Natural killer cell (primary cell): Measurements from ENCODE around the gene SORCS2. TPM values are rescaled to one million over a fixed set of nuclear protein-coding genes. Genes with fewer than 3 reads are reported as not detected.

Experiments
- ATAC-seq, 3 donors: fragments of 150-1000 bp in 2 of 3; fragments of 200-7000 bp in 1 of 3; cut with Tn5 transposase; 1 replicate in 1 of 3; 2 replicates in 2 of 3; pipeline ENCODE4 v1.10.0; 2021; ENCODE audit warnings: mild to moderate bottlenecking in 2 of 3, moderate library complexity in 2 of 3
- DNase-seq, 2 donors: peaks; one replicate each; pipeline versions ENCODE4 v3.0.0 to v3.0.0-alpha.2; 2013 to 2021; ENCODE audit warnings: mixed read lengths in 1 of 2
- H3K27ac ChIP-seq: one replicate; pipeline ENCODE4 v1.5.1; 2013; ENCODE audit warnings: mild to moderate bottlenecking, low read length
- H3K27me3 ChIP-seq: one replicate; pipeline ENCODE4 v1.6.1; 2013; ENCODE audit warnings: low read length; ENCODE audit not compliant: control insufficient read depth, insufficient read depth
- H3K36me3 ChIP-seq: one replicate; pipeline ENCODE4 v1.6.1; 2013; ENCODE audit warnings: low read length; ENCODE audit not compliant: control insufficient read depth, insufficient read depth
- H3K4me1 ChIP-seq: one replicate; pipeline ENCODE4 v1.6.1; 2013; ENCODE audit warnings: low read length; ENCODE audit not compliant: control insufficient read depth, insufficient read depth
- H3K4me3 ChIP-seq: one replicate; pipeline ENCODE4 v1.5.1; 2013; ENCODE audit warnings: low read length
- H3K9me3 ChIP-seq: one replicate; pipeline ENCODE4 v1.6.1; 2013; ENCODE audit warnings: low read length; ENCODE audit not compliant: control insufficient read depth, insufficient read depth
- H3K27ac Mint-ChIP-seq, 2 donors: one replicate each; pipeline ENCODE4 v1.8.0; 2022; ENCODE audit warnings: mild to moderate bottlenecking in 2 of 2, mixed read lengths in 2 of 2, moderate library complexity in 1 of 2
- H3K27me3 Mint-ChIP-seq, 2 donors: one replicate each; pipeline ENCODE4 v1.8.0; 2022; ENCODE audit warnings: low read depth in 2 of 2, mixed read lengths in 2 of 2
- H3K36me3 Mint-ChIP-seq: one replicate; pipeline ENCODE4 v1.8.0; 2022; ENCODE audit warnings: mixed read lengths
- H3K4me1 Mint-ChIP-seq, 2 donors: one replicate each; pipeline ENCODE4 v1.8.0; 2022; ENCODE audit warnings: mixed read lengths in 2 of 2
- H3K4me3 Mint-ChIP-seq: one replicate; pipeline ENCODE4 v1.8.0; 2022; ENCODE audit warnings: mild to moderate bottlenecking, moderate library complexity, mixed read lengths
- H3K9me3 Mint-ChIP-seq, 2 donors: one replicate each; pipeline ENCODE4 v1.8.0; 2022; ENCODE audit warnings: mixed read lengths in 2 of 2
- CTCF ChIP-seq: fragments of 200-600 bp; IDR thresholded peaks from one replicate; pipeline ENCODE4 v1.8.0; 2022; ENCODE audit warnings: antibody characterized with exemption
- WGBS: methylation state at CpG from one replicate; pipeline ENCODE4 v1.1.7; 2013; ENCODE audit warnings: missing lambda C conversion rate; ENCODE audit not compliant: insufficient coverage; 5-methylcytosine and 5-hydroxymethylcytosine counted together
- intact Hi-C: fragments of 100-400 bp; cut with micrococcal nuclease; formaldehyde crosslinking; loops from one replicate; pipeline ENCODE4 v1.14.2; 2022
- total RNA-seq, 4 donors: library from RNA; stranded (reverse); fragments of 120-200 nt in 1 of 4; gene quantifications; one replicate each; pipeline versions ENCODE4 v1.2.3 to v1.2.4, GENCODE V29; 2013 to 2022

SORCS2 gene
- total RNA-seq, 3 donors from 2014 or later (not counting 1 experiment from before 2014, with no cell fraction given): 1.2 to 2.5 (median 1.4) TPM

- Mint-ChIP-seq H3K27ac (no peak overlapping the region), H3K36me3 (no peaks in the 10 kb centered on the region), H3K27me3 (peaks cover 8 to 19% of the 10 kb centered on the region in 2 donors), H3K9me3 (no peaks in the 10 kb centered on the region), H3K4me1 (peaks cover 0 to 7% of the 10 kb centered on the region in 2 donors), H3K4me3 (no peak overlapping the region)
- Histone ChIP-seq H3K27ac (no peak overlapping the region), H3K4me3 (no peak overlapping the region), H3K9me3 (no peaks in the 10 kb centered on the region), H3K4me1 (no peaks in the 10 kb centered on the region), H3K36me3 (no peaks in the 10 kb centered on the region), H3K27me3 (no peaks in the 10 kb centered on the region)
- DNase-seq (no peak), ATAC-seq (no peak)
- intact Hi-C loops: no loop called here
- no peak for TF ChIP-seq CTCF
- 82% methylated on average over 9 of the region's 9 CpGs for WGBS
Measured at GRCh38 chr4:7222521-7222920, 30.2 kb downstream of the SORCS2 start.

DNA sequence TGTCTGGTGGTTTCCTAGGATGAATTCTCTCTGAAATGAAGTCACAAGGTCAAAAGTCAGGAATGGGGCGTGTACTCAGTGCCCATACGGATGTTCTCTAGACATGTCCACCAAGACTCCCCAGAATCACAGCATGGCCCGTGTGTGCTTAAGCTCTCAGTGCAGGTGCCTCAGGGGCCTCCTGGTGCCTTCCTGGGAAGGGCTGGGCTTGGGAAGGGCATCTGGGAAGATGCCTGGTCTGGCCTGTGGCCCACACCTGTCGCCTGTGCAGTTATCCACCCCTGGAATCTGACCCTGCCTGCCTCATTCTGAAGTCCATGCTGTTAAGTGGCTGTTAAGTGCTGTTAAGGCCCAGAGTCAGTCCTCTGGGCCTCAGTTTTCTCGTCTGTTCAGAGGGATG, 31.2 kb downstream of the SORCS2 start:
- H3K27me3 Mint-ChIP-seq: peaks cover 12 to 18% of the 10 kb centered on the region in 2 donors
- 69% methylated on average over 5 of the region's 5 CpGs for WGBS
- no peak overlapping the region for H3K4me3 ChIP-seq
- H3K4me3 Mint-ChIP-seq: no peak overlapping the region
- H3K4me1 ChIP-seq: no peaks in the 10 kb centered on the region
- no peaks in the 10 kb centered on the region for H3K36me3 Mint-ChIP-seq
- no peak for TF ChIP-seq CTCF
- H3K9me3 ChIP-seq: no peaks in the 10 kb centered on the region
- DNase-seq: no peak
- no peaks in the 10 kb centered on the region for H3K36me3 ChIP-seq
- H3K9me3 Mint-ChIP-seq: no peaks in the 10 kb centered on the region
- no peak overlapping the region for H3K27ac Mint-ChIP-seq
- no peak for ATAC-seq
- H3K4me1 Mint-ChIP-seq: peaks cover 0 to 7% of the 10 kb centered on the region in 2 donors
- intact Hi-C loops: no loop called here
- H3K27me3 ChIP-seq: no peaks in the 10 kb centered on the region
- no peak overlapping the region for H3K27ac ChIP-seq

DNA sequence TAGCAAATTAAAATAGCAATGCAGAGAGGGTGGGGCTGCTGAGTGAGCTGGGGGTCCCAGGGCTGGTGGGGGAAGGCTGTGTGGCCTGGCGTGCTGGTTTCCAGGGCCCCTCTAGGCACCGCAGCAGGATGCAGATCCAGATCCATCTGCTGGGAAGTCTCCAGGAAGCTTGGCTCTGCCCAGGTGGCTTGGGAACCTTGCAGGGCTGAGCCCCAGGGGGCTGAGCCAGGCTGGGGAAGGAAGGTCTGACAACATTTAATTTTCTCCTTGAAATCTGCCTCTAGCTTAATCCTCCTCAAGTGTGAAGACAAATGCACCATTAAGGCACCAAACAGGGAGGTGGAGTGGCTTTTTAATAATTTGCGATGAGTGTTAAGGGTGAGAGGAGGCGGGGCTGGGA, 31.7 kb downstream of the SORCS2 start:
- DNase-seq (no peak), ATAC-seq (no peak)
- Mint-ChIP-seq H3K27ac (no peak overlapping the region), H3K4me1 (peaks cover 0 to 7% of the 10 kb centered on the region in 2 donors), H3K9me3 (no peaks in the 10 kb centered on the region), H3K4me3 (no peak overlapping the region), H3K36me3 (no peaks in the 10 kb centered on the region), H3K27me3 (peaks cover 12 to 18% of the 10 kb centered on the region in 2 donors)
- 93% methylated on average over 4 of the region's 4 CpGs for WGBS
- no peaks in the 10 kb centered on the region for H3K27me3 ChIP-seq
- no peaks in the 10 kb centered on the region for H3K4me1 ChIP-seq
- no peak overlapping the region for H3K4me3 ChIP-seq
- H3K27ac ChIP-seq: no peak overlapping the region
- H3K9me3 ChIP-seq: no peaks in the 10 kb centered on the region
- no peaks in the 10 kb centered on the region for H3K36me3 ChIP-seq
- intact Hi-C loops: no loop called here
- TF ChIP-seq CTCF: no peak

DNA sequence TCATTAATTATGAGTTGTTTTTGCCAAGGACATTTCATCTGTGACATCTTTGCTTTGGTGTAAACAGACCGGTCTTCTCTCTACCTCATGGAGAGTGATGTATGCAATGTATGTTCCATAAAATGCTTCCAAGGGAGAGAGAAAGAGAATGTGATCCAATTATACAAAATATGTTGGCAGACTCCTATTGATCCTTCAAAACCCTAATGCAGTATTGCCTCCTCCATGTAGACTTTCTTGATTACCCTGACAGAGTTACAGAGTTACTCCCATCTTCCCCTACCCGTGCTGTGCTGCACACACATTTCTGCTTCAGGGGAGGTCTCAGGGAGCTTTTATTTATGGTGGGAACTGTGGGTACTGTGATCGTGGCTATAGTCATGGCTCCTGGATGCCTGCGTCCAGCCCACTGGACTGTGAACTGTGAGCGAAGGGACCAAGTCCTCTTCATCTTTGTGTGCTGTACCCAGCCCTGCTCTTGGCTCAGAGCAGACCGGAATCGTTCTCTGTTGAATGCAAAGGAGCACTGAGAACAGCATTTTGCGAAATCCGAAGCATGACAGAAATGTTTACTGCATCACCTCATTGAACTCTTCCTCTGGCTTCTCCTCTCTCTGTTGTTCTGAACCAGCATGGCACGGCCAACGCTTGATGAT, 32.7 kb downstream of the SORCS2 start:
- no peak for ATAC-seq

More for the DNA sequence above, 32.7 kb downstream of the SORCS2 start:
- Mint-ChIP-seq H3K4me1 (no peaks in the 10 kb centered on the region), H3K27ac (no peak overlapping the region), H3K27me3 (peaks cover 12 to 18% of the 10 kb centered on the region in 2 donors), H3K4me3 (no peak overlapping the region), H3K36me3 (no peaks in the 10 kb centered on the region), H3K9me3 (no peaks in the 10 kb centered on the region)
- TF ChIP-seq CTCF: no peak
- no peak overlapping the region for H3K27ac ChIP-seq
- no peaks in the 10 kb centered on the region for H3K4me1 ChIP-seq
- no peaks in the 10 kb centered on the region for H3K36me3 ChIP-seq
- H3K27me3 ChIP-seq: no peaks in the 10 kb centered on the region
- DNase-seq: no peak
- 93% methylated on average over 11 of the region's 11 CpGs for WGBS
- intact Hi-C loops: no loop called here
- H3K4me3 ChIP-seq: no peak overlapping the region
- H3K9me3 ChIP-seq: no peaks in the 10 kb centered on the region
